Measurements from ENCODE around the gene KCND1.
A peak's percentile ranks its signal among the peaks of the same experiment; 100 is the strongest.

The KCND1 gene

DNA sequence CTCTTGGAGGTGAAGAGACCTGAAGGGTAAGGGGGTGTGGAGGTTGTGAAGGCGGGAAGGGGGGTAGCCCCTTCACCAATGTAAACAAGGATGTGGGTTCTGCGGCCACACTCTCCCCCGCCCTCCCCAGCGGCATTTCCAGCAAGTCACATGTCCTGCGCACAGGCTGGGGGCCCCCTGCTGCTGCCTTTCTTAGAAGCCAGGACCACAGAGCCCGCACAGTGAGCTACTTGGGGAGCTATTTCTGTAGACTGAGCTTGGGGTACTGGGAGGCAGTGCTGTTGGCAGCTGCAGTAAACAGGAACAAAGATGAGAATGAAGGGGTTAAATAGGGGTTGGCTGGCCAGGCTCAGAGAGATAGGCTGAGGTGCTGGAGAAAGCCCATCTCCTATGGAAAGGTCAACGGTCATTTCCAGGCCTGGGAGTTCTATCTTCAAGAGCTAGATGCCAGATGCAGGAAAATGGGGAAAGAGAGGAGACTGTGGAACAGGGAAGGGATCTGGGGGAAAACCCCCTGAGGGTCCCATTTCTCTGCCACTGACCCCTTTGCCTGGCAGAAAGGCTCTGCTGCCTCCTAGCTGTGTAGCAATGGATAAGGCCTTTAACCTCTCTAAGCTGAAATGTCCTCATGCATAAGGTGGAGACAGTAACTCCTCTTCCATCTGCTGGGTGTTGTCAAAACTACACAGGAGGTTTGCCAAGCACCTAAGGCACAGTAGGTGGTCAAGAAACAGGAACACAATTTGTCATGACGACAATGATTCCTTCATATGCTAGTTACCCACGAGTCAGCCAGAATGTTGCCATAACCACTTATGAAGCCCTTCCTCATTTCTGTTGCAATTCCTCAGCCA is 34.4 kb downstream of the KCND1 start:
- no peak for DNase-seq (ENCODE audit: low read depth)

DNA sequence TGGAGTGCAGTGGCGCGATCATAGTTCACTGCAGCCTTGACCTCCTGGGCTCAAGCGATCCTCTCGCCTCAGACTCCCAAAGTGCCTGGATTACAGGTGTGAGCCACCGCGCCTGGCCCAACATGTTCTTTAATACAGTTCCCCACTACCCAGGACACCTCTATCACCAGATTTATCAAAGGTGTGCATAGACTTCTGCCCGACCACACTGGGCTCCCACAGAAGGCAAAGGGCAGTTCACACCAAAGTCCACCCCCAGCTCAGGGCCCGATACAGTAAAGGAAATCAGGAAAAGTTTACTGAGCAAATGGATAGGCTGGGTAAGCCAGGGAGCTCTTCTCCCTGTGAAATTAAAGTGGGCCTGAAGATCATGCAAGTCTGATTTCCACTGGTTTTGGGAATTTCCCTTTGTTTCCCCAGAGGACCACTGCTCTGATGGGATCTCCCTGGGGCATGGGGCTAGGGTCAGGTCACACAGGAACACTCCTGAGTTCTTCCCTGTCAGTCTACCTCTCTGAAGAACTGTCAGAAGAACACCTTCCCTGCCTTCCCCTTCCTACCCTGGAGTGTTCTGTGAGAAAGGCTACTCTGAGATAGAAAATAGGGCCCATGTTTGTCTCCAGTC is 35.1 kb downstream of the KCND1 start:
- DNase-seq (ENCODE audit: low read depth), result no peak

DNA sequence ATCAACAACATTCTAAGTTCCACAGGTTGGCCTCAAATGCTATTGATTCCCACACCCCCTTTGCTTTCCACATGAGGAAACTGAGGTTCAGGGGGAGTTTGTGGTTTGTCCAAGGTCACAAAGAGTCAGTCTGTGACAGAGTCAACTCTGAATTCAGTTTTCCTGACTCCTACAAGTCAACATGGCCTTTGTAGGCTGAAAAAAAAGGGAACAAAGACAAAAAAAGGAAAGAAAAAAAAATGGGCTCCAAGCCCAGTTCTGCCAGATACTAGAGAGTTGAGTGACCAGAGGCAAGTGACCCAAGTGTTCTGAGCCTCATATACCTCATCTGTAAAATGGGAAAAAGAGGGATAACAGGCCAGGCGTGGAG is 36.4 kb downstream of the KCND1 start:
- DNase-seq (ENCODE audit: low read depth), result no peak

DNA sequence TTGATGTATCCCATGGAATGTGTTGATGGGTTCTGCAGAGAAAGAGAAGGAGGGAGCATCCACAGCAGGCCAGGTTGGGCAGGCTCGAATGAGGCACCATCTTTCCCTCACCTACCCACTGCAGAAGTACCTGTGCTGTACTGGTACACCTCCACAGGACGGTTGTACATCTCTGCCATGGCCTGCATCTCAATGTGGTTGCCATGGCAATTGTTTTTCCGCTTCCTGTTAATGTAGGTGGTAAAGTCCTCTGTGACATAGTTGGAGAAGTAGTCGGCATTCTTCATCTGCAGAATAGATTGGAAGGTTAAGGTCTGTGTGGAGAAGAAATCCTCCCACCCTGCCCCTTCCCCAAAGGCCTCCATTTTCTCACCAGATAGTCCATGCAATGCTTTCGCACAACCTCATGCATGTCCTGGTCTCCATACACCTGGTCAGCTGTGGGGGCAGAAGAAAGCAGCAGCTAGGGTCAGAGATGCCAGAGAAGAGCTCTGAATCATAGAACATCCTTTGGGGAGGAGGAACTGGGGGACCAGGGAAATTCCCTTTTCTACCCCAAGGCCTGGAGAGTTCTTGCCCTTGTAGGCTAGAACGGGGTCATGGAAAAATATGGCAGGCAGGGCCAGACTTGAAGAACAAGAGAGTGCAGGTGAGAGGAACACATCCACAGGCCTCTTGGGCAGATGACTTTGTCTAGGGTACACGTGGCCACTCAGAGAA is 36.9 kb downstream of the KCND1 start:
- DNase-seq (ENCODE audit: low read depth), result no peak

DNA sequence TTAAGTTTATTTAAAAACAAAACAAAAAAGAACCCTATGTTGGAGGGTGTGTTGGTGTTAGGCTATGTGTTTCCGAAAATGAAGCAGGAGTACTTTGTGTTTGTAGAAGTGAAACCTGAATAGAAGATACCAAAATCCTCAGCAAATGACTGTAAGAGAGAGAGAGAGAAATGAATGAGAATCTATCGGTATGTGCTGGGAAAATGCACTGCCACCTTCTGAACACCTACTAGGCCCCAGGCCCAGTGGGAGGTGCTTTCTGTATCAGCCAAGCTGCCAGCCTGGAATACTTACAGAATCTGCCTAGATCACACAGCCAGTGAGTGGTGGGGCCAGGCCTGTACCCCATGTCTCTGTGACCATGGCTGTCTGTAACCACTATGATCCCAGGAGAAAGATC is 37.9 kb downstream of the KCND1 start:
- DNase-seq (ENCODE audit: low read depth), result no peak

- no peak for DNase-seq (ENCODE audit: low read depth)
Measured at GRCh38 chrX:48927736-48928382, 43.8 kb downstream of the KCND1 start.

DNA sequence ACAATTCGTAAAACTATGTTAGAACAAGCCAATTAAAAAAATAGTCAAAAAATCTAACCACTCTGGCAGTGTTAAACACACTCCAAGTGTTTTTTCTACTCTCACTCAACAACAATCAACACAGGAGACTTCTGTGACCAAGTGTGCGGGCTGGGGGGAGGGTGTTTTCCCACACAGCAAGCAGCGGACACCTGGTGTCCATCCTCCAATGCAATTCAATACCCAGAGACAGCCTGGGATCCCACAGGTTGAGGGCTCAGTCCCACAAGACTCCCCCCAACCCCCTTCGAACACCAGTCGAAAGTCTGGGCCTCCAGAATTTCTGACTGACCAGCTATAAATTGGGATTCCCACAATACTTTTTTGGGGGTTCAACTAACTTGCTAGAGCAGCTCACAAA is 44.5 kb downstream of the KCND1 start:
- no peak for DNase-seq (ENCODE audit: low read depth)

DNA sequence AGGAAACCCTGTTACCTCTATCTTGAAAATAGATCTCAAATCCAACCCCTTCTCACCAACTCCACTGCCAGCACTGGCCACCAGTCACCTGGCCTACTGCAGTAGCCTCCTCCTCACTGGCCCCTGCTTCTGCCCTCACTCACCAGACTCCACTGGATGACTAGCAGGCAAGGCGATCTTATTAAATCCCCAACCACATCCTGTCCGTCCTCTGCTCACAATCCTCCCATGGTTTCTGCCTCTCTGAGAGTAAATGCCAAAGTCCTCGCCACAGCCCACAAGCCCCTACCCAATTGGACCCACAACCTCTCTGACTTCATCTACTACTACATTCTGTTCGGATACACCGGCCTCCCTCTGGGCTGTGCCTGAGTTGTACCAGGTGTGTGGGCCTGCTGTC is 47.4 kb downstream of the KCND1 start:
- no peak for DNase-seq (ENCODE audit: low read depth)

DNA sequence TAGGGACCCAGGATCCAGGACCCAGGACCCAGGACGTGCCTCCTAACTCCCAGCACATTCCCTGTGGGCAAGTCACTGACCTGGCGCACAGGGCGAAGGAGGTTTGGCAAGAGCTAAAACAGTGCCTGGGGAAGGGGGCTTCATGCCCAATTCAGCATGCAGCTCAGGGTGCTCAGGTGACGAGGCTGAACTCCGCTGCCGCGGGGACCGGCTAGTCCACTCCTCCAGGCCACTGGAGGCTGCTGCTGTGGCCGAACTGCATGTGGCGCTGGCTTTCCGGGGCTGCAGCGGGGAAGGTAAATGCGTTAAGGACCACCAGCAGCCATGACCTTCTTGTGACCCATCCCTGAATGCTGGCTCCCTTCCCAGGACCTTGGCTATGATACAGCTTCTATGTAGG is 47.9 kb downstream of the KCND1 start:
- DNase-seq (ENCODE audit: low read depth), result no peak

DNA sequence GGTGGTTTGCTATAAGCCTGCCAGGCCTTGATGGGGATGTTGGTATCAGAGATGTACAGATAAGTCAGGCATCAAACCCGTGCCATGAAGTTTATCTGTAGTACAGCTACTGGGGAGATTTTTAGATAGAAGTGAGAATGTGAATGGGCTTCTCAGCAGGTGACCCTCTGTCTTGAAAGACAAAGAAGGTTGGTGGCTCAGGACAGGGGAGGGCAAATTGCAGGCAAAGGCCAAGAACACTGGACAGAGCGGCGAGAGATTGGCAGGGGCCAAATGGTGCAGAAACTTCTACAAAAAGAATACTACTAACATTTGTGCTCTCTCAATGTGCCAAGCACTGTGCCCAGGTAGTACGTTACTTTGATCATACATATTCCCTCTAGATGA is 50.9 kb downstream of the KCND1 start:
- no peak for DNase-seq (ENCODE audit: low read depth)

GRCh38 chrX:48919947-48920717 is 51.5 kb downstream of the KCND1 start:
- DNase-seq (ENCODE audit: low read depth), result no peak

- no peak for DNase-seq (ENCODE audit: low read depth)
Measured at GRCh38 chrX:48919360-48919841, 52.2 kb downstream of the KCND1 start.

DNA sequence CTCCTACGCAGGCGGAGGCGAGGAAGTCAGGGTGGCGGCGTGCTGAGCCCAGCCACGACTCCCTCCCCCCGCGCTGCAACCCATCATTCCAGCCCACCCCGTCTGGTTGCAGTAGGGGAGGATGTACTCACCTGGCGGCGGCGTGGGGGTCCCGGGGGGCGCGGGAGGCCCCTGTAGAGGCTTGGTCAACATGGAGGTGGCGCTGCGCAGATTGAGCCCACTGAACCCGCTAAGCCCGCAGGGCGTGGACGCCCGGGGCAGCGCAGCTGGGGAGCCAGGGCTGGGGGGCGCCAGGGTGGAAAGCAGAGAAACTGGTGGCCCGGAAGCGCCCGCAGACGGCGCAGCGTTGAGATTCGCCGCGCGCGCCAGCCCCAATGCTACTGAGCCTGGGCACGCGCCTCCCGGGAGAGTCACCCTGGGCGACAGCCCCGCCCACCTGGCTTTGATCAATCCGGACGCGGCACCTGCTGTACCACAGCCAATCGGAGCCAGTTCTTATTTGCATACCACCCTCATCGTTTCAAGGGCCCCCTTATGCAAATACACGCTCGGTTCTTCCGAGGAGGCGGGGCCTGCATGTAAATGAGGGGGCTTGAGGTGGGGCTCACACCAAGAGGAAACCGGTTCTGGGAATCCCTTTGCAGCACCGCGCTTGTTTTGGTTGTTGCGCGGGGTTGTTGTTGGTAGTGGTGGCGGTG is 52.9 kb downstream of the KCND1 start, which contains the start of gene PIM2:
Gene PIM2 (minus strand): TSS at position 382 of the 698 bp plus-strand sequence. CDS start 190 bp downstream, at position 192.
- DNase-seq (ENCODE audit: low read depth), result peak; percentile 51

DNA sequence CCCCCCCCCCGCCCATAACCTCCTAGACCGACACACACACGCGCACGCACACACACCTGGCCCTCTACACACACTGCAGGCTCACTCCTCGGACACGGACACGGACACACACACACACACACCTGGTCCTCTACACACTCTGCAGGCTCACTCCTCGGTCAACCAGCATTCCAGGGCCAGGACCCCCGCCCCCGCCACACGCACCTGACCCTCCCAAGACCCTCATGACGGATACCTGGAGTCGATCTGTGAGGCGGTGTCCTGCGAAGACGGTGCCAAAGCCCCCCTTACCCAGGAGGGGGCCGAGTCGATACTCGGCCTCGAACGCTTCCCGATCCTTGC is 53.4 kb downstream of the KCND1 start:
- no peak for DNase-seq (ENCODE audit: low read depth)

DNA sequence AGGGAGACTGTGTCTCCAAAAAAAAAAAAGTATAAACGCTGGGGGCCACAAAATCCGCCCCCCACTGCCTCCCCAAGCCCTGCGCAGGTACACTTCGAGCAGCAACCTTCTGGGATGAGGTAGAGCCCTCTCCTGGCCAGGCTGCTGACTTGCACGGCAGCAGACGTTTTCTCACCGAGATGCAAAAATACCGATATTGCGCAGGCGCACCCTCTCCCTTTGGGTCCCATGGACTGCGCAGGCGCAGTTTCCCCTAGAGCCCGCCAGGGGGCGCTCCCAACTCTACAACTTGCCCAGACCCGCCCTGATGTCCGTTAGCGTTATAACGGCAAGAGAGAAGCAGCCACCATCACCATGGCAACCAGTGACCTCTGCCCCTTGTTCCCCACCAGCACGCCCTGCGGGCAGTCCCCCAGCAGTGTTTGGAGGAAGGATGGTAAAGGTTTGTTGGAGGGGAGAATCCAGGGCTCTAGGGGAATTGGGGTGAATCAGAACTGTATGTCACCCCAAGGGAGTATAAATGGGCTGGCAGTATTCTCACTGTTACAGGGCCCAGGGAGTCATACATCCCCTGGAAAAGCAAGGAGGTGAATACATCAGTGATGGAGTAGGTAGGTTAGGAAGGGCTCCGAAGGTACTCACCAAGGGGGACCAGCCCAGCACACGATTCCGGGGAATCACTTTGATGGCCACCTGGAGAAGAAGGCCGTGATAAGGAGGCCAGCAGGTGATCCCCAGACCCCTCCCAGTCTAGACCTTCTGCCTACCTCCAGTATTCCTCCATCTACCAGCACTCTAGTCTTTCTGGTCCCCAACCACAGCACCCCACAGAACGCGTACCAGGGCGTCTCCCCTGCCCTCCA is 54.3 kb downstream of the KCND1 start:
- DNase-seq (ENCODE audit: low read depth), result peak; percentile 53

DNA sequence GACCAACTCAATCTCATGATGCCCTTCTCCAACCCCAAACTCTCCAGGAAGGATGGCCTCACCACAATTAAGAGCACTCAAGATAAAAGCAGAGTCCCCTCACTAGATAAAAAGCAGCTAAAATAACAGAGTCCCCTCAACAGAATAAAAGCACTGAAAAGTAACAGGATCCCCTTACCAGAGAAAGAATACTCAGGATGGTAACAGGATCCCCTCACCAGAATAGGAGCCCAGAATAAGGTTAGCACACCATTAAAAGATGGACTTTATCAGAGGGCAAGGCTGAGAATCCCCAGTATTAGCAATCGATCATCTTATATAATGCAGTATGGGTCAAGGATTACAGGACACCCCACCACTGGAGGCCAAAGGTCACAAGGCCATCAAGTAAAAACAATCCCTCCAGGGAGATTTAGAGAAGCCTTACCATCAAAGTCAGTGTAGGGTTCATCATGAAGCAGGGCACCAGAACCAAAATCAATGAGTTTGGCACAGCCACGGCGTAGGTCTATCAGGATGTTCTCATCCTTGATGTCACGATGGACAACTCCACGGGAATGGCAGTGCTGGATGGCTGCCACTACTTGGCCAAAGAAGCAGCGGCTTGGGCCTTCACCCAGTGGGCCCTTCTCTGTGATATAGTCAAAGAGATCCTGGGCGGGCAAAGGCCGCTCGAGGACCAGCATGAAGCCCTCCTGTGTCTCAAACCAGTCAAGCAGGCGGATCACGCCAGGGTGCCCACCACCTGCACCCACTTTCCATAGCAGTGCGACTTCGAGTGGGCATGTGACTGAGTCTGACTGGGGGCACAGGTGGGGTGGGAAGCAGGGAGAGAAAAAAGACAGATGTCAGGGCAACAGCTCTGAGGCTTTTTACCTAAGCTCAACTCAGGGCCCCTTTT is 56.8 kb downstream of the KCND1 start:
- no peak for DNase-seq (ENCODE audit: low read depth)

DNA sequence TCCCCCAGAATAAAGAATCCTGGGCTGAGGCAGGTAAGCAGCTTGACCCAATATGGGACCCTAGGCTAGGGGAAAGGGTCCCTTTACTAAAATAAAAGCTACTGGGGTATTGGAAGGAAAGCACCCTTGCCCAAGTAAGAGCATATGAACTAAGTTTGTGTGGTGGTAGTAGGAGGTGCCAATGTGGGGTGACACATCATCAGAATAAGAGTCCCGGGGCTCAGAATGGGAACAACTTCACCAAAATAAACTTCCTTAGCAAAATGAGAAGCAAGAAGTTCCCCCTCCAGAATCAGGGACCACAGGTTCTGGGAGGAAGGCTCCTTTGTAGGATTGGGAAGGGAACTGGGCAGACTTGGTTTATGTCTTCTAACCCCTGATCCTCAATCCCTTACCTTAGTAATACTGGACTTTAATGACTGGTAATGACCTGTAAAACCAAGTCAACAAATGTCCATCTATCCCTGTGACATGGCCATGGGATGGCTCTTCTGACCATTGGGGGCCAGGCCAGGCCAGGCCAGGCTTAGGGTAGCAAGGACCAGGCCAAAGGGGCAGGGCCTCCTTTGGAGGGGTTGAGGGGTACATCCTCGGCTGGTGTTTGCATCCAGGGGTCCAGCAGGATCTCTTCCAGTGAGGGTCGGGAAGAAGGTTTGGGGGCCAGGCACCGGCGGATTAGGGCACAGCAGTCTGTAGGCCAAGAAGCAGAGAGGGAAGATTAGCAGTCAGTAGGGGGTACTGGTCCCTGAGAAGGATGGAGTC is 57.9 kb downstream of the KCND1 start:
- no peak for DNase-seq (ENCODE audit: low read depth)
